Lower leg skin (tissue), 4 donors: ENCODE measurements around the gene GDF9. TPM values are rescaled to one million over a fixed set of nuclear protein-coding genes. Genes with fewer than 3 reads are reported as not detected.

Source experiments
- DNase-seq, 2 donors: peaks; one replicate each; pipeline ENCODE4 v3.0.0-alpha.2; 2019; ENCODE audit warnings: low spot score in 2 of 2
- H3K4me3 ChIP-seq: fragments of 200-600 bp; sonication (generic); 2 replicates; pipeline ENCODE4 v1.5.1; 2017; ENCODE audit warnings: mild to moderate bottlenecking, low read depth; ENCODE audit not compliant: poor library complexity, severe bottlenecking
- POLR2A ChIP-seq, 2 donors: fragments of 450-650 bp; IDR thresholded peaks; one replicate each; pipeline ENCODE4 v1.6.1; 2016 to 2017; ENCODE audit warnings: antibody characterized with exemption in 2 of 2, mild to moderate bottlenecking in 1 of 2, moderate library complexity in 1 of 2
- WGBS, 2 donors: methylation state at CpG; one replicate each; pipeline ENCODE4 v1.1.5; 2018; 5-methylcytosine and 5-hydroxymethylcytosine counted together
- intact Hi-C: fragments of 100-400 bp; cut with DNase I; formaldehyde crosslinking; loops from one replicate; pipeline ENCODE4 v1.15.0; 2023; ENCODE audit warnings: low total_unique reads
- total RNA-seq, 4 donors: library from RNA; depleted of rRNA; stranded (reverse); fragments of >200 nt; gene quantifications; one replicate each; pipeline ENCODE4 v1.1.0, GENCODE V29; 2016
- TF ChIP-seq, protein P1 (sequence below), 3 donors: fragments of 450-650 bp; IDR thresholded peaks; one replicate each; pipeline ENCODE4 v1.5.1; 2016; ENCODE audit warnings: antibody characterized with exemption in 3 of 3, mild to moderate bottlenecking in 3 of 3, moderate library complexity in 2 of 3

Gene GDF9
- total RNA-seq, 4 donors from 2014 or later: 0.17 to 0.44 (median 0.36) TPM

DNA sequence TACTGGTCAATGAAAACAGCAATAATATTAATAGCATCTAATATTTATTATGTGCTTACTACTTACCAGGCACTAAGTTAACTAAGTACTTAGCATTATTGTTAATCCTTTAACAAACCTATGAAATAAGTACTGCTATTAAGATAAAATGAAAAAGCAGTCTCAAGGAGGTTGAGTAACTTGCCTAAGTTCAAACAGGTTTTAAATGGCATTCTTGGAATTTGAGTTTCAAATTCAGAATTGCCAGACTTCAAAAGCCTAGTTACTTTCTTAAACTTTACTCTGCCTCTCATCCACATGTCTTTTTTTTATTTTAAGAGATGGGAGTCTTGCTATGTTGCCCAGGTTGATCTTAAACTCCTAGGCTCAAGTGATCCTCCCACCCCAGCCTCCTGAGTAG lies 23.2 kb upstream of the GDF9 start:
- intact Hi-C loops: no loop called here
- DNase-seq: no peak
- H3K4me3 ChIP-seq: no peak overlapping the region
- TF ChIP-seq POLR2A (IDR thresholded peaks at IDR 0.05): no peak
- TF ChIP-seq, protein P1, sequence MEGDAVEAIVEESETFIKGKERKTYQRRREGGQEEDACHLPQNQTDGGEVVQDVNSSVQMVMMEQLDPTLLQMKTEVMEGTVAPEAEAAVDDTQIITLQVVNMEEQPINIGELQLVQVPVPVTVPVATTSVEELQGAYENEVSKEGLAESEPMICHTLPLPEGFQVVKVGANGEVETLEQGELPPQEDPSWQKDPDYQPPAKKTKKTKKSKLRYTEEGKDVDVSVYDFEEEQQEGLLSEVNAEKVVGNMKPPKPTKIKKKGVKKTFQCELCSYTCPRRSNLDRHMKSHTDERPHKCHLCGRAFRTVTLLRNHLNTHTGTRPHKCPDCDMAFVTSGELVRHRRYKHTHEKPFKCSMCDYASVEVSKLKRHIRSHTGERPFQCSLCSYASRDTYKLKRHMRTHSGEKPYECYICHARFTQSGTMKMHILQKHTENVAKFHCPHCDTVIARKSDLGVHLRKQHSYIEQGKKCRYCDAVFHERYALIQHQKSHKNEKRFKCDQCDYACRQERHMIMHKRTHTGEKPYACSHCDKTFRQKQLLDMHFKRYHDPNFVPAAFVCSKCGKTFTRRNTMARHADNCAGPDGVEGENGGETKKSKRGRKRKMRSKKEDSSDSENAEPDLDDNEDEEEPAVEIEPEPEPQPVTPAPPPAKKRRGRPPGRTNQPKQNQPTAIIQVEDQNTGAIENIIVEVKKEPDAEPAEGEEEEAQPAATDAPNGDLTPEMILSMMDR (IDR thresholded peaks at IDR 0.05): no peak

DNA sequence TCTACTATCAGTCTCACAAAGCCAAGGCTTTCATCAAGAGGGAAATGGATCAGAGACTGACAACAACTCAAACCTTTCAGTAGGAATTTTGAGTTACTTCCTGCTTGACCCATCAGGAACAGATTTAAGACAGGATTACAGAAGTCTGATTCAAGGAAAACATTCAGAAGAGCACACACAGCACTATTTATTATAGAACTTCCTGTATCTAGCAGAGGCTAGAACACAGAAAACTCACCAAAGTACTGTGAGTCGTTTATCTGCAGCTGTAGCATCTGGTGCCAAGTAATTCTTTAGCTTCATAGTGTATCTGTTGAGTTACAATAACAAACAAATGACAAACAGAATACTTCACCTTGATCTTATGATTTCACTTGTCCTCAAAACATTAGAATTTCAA lies 21.0 kb upstream of the GDF9 start:
- 16 to 21% methylated on average over 1 of the region's 1 CpG for WGBS, 2 donors
- DNase-seq: no peak
- no peak for TF ChIP-seq POLR2A (IDR thresholded peaks at IDR 0.05)
- TF ChIP-seq, protein P1 (IDR thresholded peaks at IDR 0.05): no peak
- intact Hi-C loops: no loop called here
- H3K4me3 ChIP-seq: no peak overlapping the region

DNA sequence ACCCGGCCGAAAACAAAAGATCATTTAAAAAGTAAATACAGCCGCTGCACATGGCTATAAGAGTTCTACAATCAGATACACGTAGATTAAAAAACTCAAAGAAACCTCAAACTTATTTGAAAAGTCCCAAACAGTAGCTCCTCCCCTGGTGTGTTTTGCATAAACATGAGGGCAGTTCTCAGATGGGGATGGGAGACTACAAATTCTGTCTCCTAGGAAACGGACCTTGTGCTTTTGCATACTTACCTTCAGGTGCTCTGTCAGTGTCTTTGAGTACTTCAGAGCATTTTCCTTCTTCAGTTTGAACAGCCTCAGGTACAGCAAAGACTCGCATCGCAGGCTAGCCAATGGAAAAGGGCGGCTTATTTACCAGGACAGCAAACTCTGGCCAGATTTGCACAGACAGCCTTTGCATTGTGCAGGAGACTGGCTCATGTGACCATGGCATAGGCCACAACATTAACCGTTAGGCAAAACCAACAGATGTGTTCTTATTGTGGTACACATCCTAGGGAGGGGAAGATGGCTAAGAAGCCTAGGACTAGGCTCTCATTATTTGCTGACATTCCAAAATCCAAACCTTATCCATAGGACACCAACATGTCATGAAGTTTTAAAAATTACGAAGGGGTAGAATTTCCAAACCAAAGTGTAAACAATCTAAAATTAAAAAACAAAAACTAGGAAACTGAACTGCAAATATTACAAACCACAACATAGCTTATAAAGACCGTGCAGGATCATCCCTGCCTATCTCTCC lies 20.0 kb upstream of the GDF9 start:
- no peak for DNase-seq
- 90 to 91% methylated on average over 11 of the region's 11 CpGs for WGBS, 2 donors
- intact Hi-C loops: no loop called here
- H3K4me3 ChIP-seq: no peak overlapping the region
- TF ChIP-seq POLR2A (IDR thresholded peaks at IDR 0.05): no peak
- TF ChIP-seq, protein P1 (IDR thresholded peaks at IDR 0.05): no peak

DNA sequence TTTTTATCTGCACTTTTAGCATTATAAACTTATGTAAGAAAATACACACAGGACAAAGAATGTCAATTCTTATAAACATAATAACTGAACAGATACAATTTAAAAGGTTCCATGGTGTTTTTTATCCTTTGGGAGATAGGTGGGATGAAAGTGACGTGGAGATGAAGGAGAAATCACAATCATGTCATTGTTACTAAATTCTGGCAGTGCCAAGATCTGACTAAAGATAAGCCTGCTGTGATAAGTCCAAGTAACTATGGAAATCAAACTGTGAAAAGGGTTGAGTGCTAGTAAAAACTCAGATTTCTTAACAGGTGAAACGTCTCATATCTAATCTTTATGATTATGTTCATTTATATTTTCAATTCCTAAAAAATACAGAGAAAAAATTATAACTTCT lies 18.3 kb upstream of the GDF9 start:
- TF ChIP-seq POLR2A (IDR thresholded peaks at IDR 0.05): no peak
- WGBS, 2 donors: 61 to 72% methylated on average over 2 of the region's 2 CpGs
- intact Hi-C loops: no loop called here
- H3K4me3 ChIP-seq: no peak overlapping the region
- no peak for DNase-seq

DNA sequence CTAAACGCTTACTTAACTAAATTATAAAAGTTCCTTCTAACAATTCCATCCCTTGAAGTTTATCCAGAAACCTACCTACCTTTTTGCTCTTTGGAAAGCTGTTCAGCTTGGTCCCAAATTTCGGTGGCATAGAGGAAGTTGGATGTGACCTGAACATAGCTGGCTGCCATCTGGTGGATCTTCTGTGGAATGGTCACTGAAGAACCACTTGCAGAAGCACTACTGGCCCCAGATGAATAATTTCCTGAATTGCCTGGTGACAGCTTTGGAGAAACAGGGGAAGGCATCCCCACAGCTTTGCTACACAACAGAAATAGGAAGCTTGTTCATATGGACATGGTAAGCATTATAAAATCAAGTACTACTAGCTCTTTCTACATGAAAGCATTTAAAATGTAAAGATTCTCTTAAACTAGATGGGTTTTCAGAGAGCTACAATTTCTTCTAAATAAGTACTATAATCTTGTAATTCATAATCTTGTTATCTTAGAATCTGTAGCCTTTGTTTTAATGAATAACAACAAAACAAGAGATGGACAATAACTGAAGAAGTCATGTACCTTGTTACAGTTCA lies 17.1 kb upstream of the GDF9 start:
- intact Hi-C loops: no loop called here
- peak in 1 of 2 donors; percentile 39 for DNase-seq
- no peak overlapping the region for H3K4me3 ChIP-seq
- WGBS, 2 donors: 27 to 29% methylated on average over 2 of the region's 2 CpGs
- TF ChIP-seq, protein P1 (IDR thresholded peaks at IDR 0.05): no peak
- TF ChIP-seq POLR2A (IDR thresholded peaks at IDR 0.05): no peak

DNA sequence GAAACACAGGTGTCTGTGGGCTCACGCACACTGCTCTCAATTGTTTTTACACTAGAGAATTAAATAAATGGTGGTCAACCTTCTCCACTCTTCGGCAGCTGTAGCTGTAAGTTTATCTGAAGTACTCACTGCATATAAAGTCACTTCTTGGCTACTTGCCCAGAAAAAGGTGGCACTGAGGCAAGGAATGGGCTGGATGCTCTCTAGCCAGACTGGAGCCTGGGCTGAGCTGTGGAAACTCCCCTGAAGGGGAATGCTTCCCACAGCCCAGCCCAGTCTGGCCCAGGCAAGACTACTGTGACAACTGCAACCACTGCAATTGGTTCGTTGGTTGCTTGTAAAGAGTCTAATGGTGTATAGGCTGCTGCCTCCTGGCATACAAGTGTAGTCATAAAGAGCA lies 11.7 kb upstream of the GDF9 start:
- intact Hi-C loops: no loop called here
- WGBS, 2 donors: 63 to 74% methylated on average over 3 of the region's 3 CpGs
- H3K4me3 ChIP-seq: no peak overlapping the region
- DNase-seq: no peak
- TF ChIP-seq POLR2A (IDR thresholded peaks at IDR 0.05): no peak
- TF ChIP-seq, protein P1 (IDR thresholded peaks at IDR 0.05): no peak
